ENCODE measurements around the gene GALNTL6. TPM values are rescaled to one million over a fixed set of nuclear protein-coding genes. Genes with fewer than 3 reads are reported as not detected.

The GALNTL6 gene
- total RNA-seq, 2 donors from 2014 or later: 0.71 TPM; not detected in 1

GRCh38 chr4:172323288-172323687, 510.1 kb downstream of the GALNTL6 start:
- TF ChIP-seq CTCF (conservative IDR thresholded peaks at IDR 0.05): no peak
- H3K4me3 Mint-ChIP-seq: no peak overlapping the region
- H3K27me3 ChIP-seq (ENCODE audit: control insufficient read depth, insufficient read depth, low read length, poor library complexity, severe bottlenecking): no peaks in the 10 kb centered on the region
- no peak overlapping the region for H3K27ac ChIP-seq (ENCODE audit: low read depth, low read length)
- peaks cover 14% of the 10 kb centered on the region for H3K4me1 Mint-ChIP-seq
- no peaks in the 10 kb centered on the region for H3K36me3 Mint-ChIP-seq (ENCODE audit: low read depth)
- no peak overlapping the region for H3K4me3 ChIP-seq (ENCODE audit: low read length)
- WGBS, 2 experiments (ENCODE audit: insufficient coverage in 1 of 2, insufficient read length in 1 of 2): no CpG with 5 or more reads among the region's 2 CpGs
- DNase-seq: no peak
- no peaks in the 10 kb centered on the region for H3K9me3 Mint-ChIP-seq
- peaks cover 5% of the 10 kb centered on the region for H3K4me1 ChIP-seq (ENCODE audit: control insufficient read depth, insufficient read depth, low read length)
- no peaks in the 10 kb centered on the region for H3K27me3 Mint-ChIP-seq (ENCODE audit: insufficient read depth)
- no peak overlapping the region for H3K27ac Mint-ChIP-seq
- no peak overlapping the region for H3K9ac ChIP-seq (ENCODE audit: extremely low read depth, low read length, poor library complexity, severe bottlenecking)
- H3K9me3 ChIP-seq (ENCODE audit: control insufficient read depth, low read length): no peaks in the 10 kb centered on the region
- no peaks in the 10 kb centered on the region for H3K36me3 ChIP-seq (ENCODE audit: control insufficient read depth, insufficient read depth, low read length)

GRCh38 chr4:172344308-172344938, 531.2 kb downstream of the GALNTL6 start:
- Histone ChIP-seq H3K4me1 (ENCODE audit: control insufficient read depth, insufficient read depth, low read length) (no peaks in the 10 kb centered on the region), H3K36me3 (ENCODE audit: control insufficient read depth, insufficient read depth, low read length) (no peaks in the 10 kb centered on the region), H3K27ac (ENCODE audit: low read depth, low read length) (no peak overlapping the region), H3K9ac (ENCODE audit: extremely low read depth, low read length, poor library complexity, severe bottlenecking) (no peak overlapping the region), H3K9me3 (ENCODE audit: control insufficient read depth, low read length) (no peaks in the 10 kb centered on the region), H3K4me3 (ENCODE audit: low read length) (no peak overlapping the region), H3K27me3 (ENCODE audit: control insufficient read depth, insufficient read depth, low read length, poor library complexity, severe bottlenecking) (peaks cover 4% of the 10 kb centered on the region)
- no peak for TF ChIP-seq CTCF (conservative IDR thresholded peaks at IDR 0.05)
- Mint-ChIP-seq H3K4me1 (peaks cover 11% of the 10 kb centered on the region), H3K9me3 (peaks cover 3% of the 10 kb centered on the region), H3K36me3 (ENCODE audit: low read depth) (peaks cover 2% of the 10 kb centered on the region), H3K27ac (no peak overlapping the region), H3K4me3 (no peak overlapping the region), H3K27me3 (ENCODE audit: insufficient read depth) (no peaks in the 10 kb centered on the region)
- WGBS, 2 experiments (ENCODE audit: insufficient coverage in 1 of 2, insufficient read length in 1 of 2): 87 to 93% methylated on average over 3 to 5 of the region's 5 CpGs
- no peak for DNase-seq

- Histone ChIP-seq H3K4me3 (ENCODE audit: low read length) (no peak overlapping the region), H3K27ac (ENCODE audit: low read depth, low read length) (no peak overlapping the region), H3K36me3 (ENCODE audit: control insufficient read depth, insufficient read depth, low read length) (no peaks in the 10 kb centered on the region), H3K9me3 (ENCODE audit: control insufficient read depth, low read length) (no peaks in the 10 kb centered on the region), H3K9ac (ENCODE audit: extremely low read depth, low read length, poor library complexity, severe bottlenecking) (no peak overlapping the region), H3K27me3 (ENCODE audit: control insufficient read depth, insufficient read depth, low read length, poor library complexity, severe bottlenecking) (peaks cover 13% of the 10 kb centered on the region), H3K4me1 (ENCODE audit: control insufficient read depth, insufficient read depth, low read length) (peaks cover 6% of the 10 kb centered on the region)
- no peaks in the 10 kb centered on the region for H3K36me3 Mint-ChIP-seq (ENCODE audit: low read depth)
- TF ChIP-seq CTCF (conservative IDR thresholded peaks at IDR 0.05): no peak
- H3K9me3 Mint-ChIP-seq: no peaks in the 10 kb centered on the region
- no peak overlapping the region for H3K27ac Mint-ChIP-seq
- H3K4me3 Mint-ChIP-seq: no peak overlapping the region
- 58% methylated on average over 2 of the region's 2 CpGs; no CpG with 5 or more reads in 1 of the 2 experiments for WGBS, 2 experiments (ENCODE audit: insufficient coverage in 1 of 2, insufficient read length in 1 of 2)
- H3K27me3 Mint-ChIP-seq (ENCODE audit: insufficient read depth): peaks cover 2% of the 10 kb centered on the region
- no peak for DNase-seq
- peaks cover 37% of the 10 kb centered on the region for H3K4me1 Mint-ChIP-seq
Observed at GRCh38 chr4:172348426-172348825, 535.2 kb downstream of the GALNTL6 start.

Measured in endodermal cell (in vitro differentiated cells).